Spleen (tissue), 11 donors: ENCODE data around the gene SGPP1. TPM values are rescaled to one million over a fixed set of nuclear protein-coding genes. Genes with fewer than 3 reads are reported as not detected.
A peak's percentile ranks its signal among the peaks of the same experiment; 100 is the strongest.

Experiments used
- DNase-seq: peaks from one replicate; pipeline ENCODE4 v3.0.0-alpha.2; 2020
- H3K27ac ChIP-seq, 8 donors: fragments of 200-600 bp; sonication (generic) in 7 of 8; 1 replicate in 4 of 8; 2 replicates in 4 of 8; pipeline versions ENCODE4 v1.5.0 to v1.8.0; 2016 to 2021; ENCODE audit warnings: inconsistent platforms in 4 of 8, mild to moderate bottlenecking in 4 of 8, moderate library complexity in 1 of 8
- H3K27me3 ChIP-seq, 7 donors: fragments of 200-600 bp; sonication (generic) in 6 of 7; replicated peaks in 1 of 7; 1 replicate in 4 of 7; 2 replicates in 3 of 7; pipeline versions ENCODE4 v1.5.0 to v1.8.0; 2016 to 2021; ENCODE audit warnings: inconsistent platforms in 3 of 7, mild to moderate bottlenecking in 1 of 7
- H3K36me3 ChIP-seq, 6 donors: fragments of 200-600 bp; sonication (generic) in 5 of 6; 1 replicate in 4 of 6; 2 replicates in 2 of 6; pipeline versions ENCODE4 v1.5.0 to v1.8.0; 2016 to 2021; ENCODE audit warnings: inconsistent platforms in 2 of 6
- H3K4me1 ChIP-seq, 6 donors: fragments of 200-600 bp; sonication (generic) in 5 of 6; 1 replicate in 3 of 6; 2 replicates in 3 of 6; pipeline versions ENCODE4 v1.5.0 to v1.8.0; 2016 to 2021; ENCODE audit warnings: inconsistent platforms in 3 of 6
- H3K4me3 ChIP-seq, 8 donors: fragments of 200-600 bp; sonication (generic) in 7 of 8; 1 replicate in 4 of 8; 2 replicates in 4 of 8; pipeline versions ENCODE4 v1.5.0 to v1.8.0; 2016 to 2021; ENCODE audit warnings: inconsistent platforms in 4 of 8, mild to moderate bottlenecking in 4 of 8, moderate library complexity in 2 of 8
- H3K9me3 ChIP-seq, 8 donors: fragments of 200-600 bp; sonication (generic) in 7 of 8; 1 replicate in 4 of 8; 2 replicates in 4 of 8; pipeline versions ENCODE4 v1.5.0 to v1.8.0; 2016 to 2021; ENCODE audit warnings: inconsistent platforms in 4 of 8
- CTCF ChIP-seq, 11 experiments: fragments of 200-600 bp in 7 of 11; fragments of 450-650 bp in 4 of 11; sonication (generic) in 4 of 11; IDR thresholded peaks in 8 of 11; conservative IDR thresholded peaks in 3 of 11; 1 replicate in 7 of 11; 2 replicates in 4 of 11; pipeline versions ENCODE4 v1.4.0 to v1.8.0; 2016 to 2021; ENCODE audit warnings: antibody characterized with exemption in 11 of 11, inconsistent platforms in 4 of 11, mild to moderate bottlenecking in 1 of 11
- POLR2A ChIP-seq, 3 donors: fragments of 450-650 bp; IDR thresholded peaks; one replicate each; pipeline ENCODE4 v1.5.1; 2017; ENCODE audit warnings: antibody characterized with exemption in 3 of 3, mild to moderate bottlenecking in 1 of 3
- POLR2AphosphoS5 ChIP-seq, 3 donors: sonication (generic); formaldehyde crosslinking; IDR thresholded peaks; one replicate each; pipeline ENCODE4 v1.5.1; 2017; ENCODE audit warnings: antibody characterized with exemption in 3 of 3
- WGBS, 5 donors: extraction: QIAGEN DNeasy Blood & Tissue Kit in 3 of 5; methylation state at CpG; one replicate each; pipeline versions ENCODE4 v1.1.5 to v1.1.7; 2013 to 2018; 5-methylcytosine and 5-hydroxymethylcytosine counted together
- intact Hi-C: fragments of 100-400 bp; cut with DNase I; formaldehyde crosslinking; loops from one replicate; pipeline ENCODE4 v1.15.0; 2023; ENCODE audit warnings: low total_unique reads
- polyA plus RNA-seq, 3 donors: library from polyadenylated mRNA; stranded (reverse); fragments of 200-250 nt; gene quantifications; one replicate each; pipeline ENCODE4 v1.2.1, GENCODE V29; 2013
- total RNA-seq, 7 donors: library from RNA; depleted of rRNA in 3 of 7; stranded (reverse); fragments of >200 nt in 3 of 7; fragmentation: NEBNext Ultra II Directional in 4 of 7; extraction: Animal tissue kit (Norgen Biotek cat#: 25700) in 4 of 7; gene quantifications; one replicate each; pipeline versions ENCODE4 v1.1.0 to v1.2.1, GENCODE V29; 2016 to 2021
- donor health status: healthy with polysubstance abuse.
- donor health status: DM: no; HTN: no; CAD: no; lungs with moderate emphysema.
- donor health status: DM: no; HTN: no; CAD: no.
- donor health status: Bipolar disorder and iron deficiency.
- donor health status: healthy.
- donor health status: DM: no; HTN: no; CAD: no.
- donor health status: DM: yes; HTN: yes; CAD: no.

The SGPP1 gene
- total and polyA plus RNA-seq, 10 donors: 18.5 to 36.1 (median 27.4) TPM

- no peak for TF ChIP-seq CTCF (IDR thresholded peaks at IDR 0.05 in 8 of 11, conservative IDR thresholded peaks at IDR 0.05 in 3 of 11)
- TF ChIP-seq POLR2A (IDR thresholded peaks at IDR 0.05): no peak
- TF ChIP-seq POLR2AphosphoS5 (IDR thresholded peaks at IDR 0.05): no peak
- Histone ChIP-seq H3K36me3 (peaks cover 0 to 15% (median 0%) of the 10 kb centered on the region in 6 donors), H3K4me1 (peaks cover 0 to 26% (median 9%) of the 10 kb centered on the region in 6 donors), H3K4me3 (no peak overlapping the region), H3K27ac (no peak overlapping the region), H3K9me3 (no peaks in the 10 kb centered on the region), H3K27me3 (no peaks in the 10 kb centered on the region)
- DNase-seq: no peak
- intact Hi-C loops: no loop called here
- WGBS, 5 donors: 92 to 98% (median 94%) methylated on average over 2 of the region's 2 CpGs
Observed at GRCh38 chr14:63654346-63654745, 73.5 kb downstream of the SGPP1 start.

GRCh38 chr14:63652406-63652805 lies 75.5 kb downstream of the SGPP1 start:
- intact Hi-C loops: no loop called here
- no peaks in the 10 kb centered on the region for H3K9me3 ChIP-seq
- 87 to 98% (median 93%) methylated on average over 3 of the region's 3 CpGs for WGBS, 5 donors
- no peak overlapping the region for H3K4me3 ChIP-seq
- H3K4me1 ChIP-seq: peaks cover 0 to 26% (median 9%) of the 10 kb centered on the region in 6 donors
- H3K27ac ChIP-seq: no peak overlapping the region
- DNase-seq: no peak
- TF ChIP-seq POLR2AphosphoS5 (IDR thresholded peaks at IDR 0.05) (no peak), POLR2A (IDR thresholded peaks at IDR 0.05) (no peak), CTCF (IDR thresholded peaks at IDR 0.05 in 8 of 11, conservative IDR thresholded peaks at IDR 0.05 in 3 of 11) (no peak)
- peaks cover 0 to 16% (median 0%) of the 10 kb centered on the region in 6 donors for H3K36me3 ChIP-seq
- H3K27me3 ChIP-seq: no peaks in the 10 kb centered on the region

DNA sequence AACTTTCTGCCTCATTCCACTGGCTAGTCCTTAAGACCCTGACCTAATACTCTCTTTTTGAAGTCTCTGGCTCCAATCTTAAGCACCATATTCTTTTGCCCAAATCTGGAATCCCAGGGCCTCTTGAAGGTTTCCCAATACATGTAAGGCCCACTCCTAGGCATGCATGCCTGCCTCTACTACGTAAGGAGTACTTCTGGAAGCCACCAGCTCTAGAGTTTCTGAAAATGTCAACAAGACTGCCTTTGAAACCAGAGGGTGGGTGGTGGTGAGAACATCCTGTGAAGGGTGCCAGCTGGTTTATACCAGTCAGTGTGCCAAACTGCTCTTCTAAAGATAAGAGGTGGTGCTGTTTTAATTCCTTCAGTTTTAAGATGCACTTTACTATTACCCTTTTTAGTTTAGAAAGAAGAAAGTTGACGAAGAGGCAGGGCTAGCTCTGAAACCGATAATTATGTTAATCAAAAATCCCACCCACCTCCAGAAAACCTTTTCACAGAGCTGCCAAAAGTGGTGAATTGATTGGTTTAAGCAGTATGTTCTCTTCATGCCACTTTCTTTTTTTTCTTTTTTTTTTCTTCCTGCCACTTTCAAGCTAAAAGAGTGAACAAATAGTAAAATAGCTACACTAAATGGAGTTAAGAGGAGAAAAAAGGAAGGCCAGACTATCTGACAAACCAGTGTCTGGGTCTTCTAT lies 77.5 kb downstream of the SGPP1 start:
- TF ChIP-seq POLR2A (IDR thresholded peaks at IDR 0.05): no peak
- TF ChIP-seq POLR2AphosphoS5 (IDR thresholded peaks at IDR 0.05): peak in 1 of 3 donors; percentile 18
- peaks cover 0 to 16% (median 0%) of the 10 kb centered on the region in 6 donors for H3K36me3 ChIP-seq
- H3K4me1 ChIP-seq: peaks cover 0 to 15% (median 0%) of the 10 kb centered on the region in 6 donors
- WGBS, 5 donors: 67 to 78% (median 76%) methylated on average over 3 of the region's 3 CpGs
- peak overlapping the region; percentile 0 to 83 (median 70) for H3K27ac ChIP-seq
- no peak for DNase-seq
- H3K4me3 ChIP-seq: no peak overlapping the region
- no peaks in the 10 kb centered on the region for H3K27me3 ChIP-seq
- no peaks in the 10 kb centered on the region for H3K9me3 ChIP-seq
- intact Hi-C loops: no loop called here

DNA sequence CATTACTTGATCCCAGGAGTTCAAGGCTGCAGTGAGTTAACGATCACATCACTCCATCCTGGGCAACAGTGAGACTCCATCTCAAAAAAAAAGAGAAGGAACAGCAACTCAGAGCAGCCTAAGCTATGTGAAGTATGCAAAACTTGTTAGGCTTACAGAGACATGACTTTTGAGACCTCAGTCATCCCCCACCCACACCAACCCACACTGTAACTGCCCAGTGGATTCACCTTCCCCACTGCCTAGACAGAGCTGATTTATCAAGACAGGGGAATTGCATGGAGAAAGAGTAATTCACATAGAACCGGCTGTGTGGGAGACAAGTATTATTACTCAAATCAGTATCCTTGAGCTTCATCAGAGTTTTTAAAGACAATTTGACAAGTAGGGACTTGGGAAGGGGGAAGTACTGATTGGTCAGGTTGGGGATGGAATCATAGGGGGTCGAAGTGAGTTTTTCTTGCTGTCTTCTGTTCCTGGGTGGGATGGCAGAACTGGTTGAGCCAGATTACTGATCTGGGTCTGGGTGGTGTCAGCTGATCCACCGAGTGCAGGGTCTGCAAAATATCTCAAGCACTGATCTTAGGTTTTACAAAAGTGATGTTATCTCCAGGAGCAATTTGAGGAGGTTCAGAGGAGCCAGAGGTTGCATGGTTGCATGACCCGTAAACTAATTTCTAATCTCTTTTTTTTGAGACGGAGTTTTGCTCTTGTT lies 80.0 kb downstream of the SGPP1 start:
- Histone ChIP-seq H3K27me3 (no peaks in the 10 kb centered on the region), H3K36me3 (peaks cover 0 to 16% (median 0%) of the 10 kb centered on the region in 6 donors), H3K4me1 (peaks cover 0 to 28% (median 6%) of the 10 kb centered on the region in 6 donors), H3K9me3 (no peaks in the 10 kb centered on the region), H3K4me3 (no peak overlapping the region), H3K27ac (no peak overlapping the region)
- intact Hi-C loops: no loop called here
- TF ChIP-seq CTCF (IDR thresholded peaks at IDR 0.05 in 8 of 11, conservative IDR thresholded peaks at IDR 0.05 in 3 of 11): no peak
- no peak for DNase-seq
- 77 to 92% (median 88%) methylated on average over 6 of the region's 6 CpGs for WGBS, 5 donors
